HG03025 (cell line): Measurements from ENCODE around the gene MCTP1.

Source experiments
- ATAC-seq: cut with Tn5 transposase; IDR thresholded peaks from one replicate; pipeline ENCODE4 v1.9.1; 2021; ENCODE audit warnings: mild to moderate bottlenecking, moderate library complexity; ENCODE audit not compliant: unreplicated experiment, low FRiP score

The MCTP1 gene

DNA sequence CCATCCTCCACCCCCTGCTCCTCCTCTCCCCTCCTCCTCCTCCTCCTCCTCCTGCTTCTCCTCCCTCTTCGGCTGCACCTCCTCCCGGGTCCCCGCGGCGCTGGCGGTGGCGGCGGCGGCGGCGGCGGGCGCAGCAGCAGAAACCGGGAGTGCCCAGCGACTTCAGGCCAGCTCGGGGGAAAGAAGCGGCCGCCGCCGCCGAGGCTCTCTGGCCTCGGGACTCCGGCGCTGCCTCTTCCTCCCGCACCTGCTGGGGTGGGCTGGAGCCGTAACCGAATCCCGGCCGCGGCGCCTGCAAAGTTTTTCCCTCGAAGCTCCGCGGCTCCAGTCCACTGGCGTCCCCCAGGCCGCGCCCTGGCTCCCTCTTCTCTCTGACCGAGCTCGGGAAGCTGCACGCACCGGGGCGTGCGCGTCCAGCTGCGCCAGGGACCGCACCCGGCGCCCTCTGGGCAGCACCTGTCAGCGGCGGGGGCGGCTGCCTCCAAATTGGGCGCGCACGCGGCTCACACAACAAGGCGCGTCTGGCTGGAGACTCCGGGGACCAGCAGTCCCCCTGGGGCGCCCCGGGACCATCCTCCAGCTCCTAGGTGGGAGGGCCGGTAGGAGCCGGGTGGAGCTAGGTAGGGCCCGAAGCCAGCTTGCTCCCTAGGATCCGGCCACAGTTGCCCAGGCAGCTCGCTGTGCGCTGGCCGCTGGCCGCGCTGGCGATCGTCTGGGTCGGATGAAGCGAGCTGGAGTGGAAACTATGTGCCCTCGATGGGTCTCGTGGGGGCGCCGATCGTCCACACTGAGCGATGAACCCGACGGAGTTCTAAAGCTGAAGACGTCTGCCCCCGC, at the start of gene MCTP1:
Gene MCTP1 (minus strand): TSS at position 523 of the 837 bp plus-strand sequence.
- ATAC-seq = no peak

DNA sequence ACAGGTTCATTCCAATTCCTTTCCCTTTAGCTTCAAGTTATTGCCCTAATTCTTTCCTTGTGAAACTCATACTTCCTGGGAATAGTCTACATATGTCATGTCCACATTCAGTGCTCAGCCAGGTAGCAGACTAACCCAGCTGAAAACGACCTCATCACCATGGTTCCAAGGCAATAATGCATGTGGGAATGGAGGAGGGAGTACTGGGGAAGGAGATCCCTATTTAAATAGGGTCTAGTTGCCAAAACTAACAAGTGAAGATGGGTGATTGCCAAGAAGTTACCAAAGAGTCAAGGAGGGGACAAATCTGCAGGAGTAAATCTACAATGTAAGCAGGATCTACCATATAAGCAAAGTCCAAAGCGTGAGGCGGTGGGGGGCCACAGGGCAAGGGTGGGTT, 47.3 kb upstream of the MCTP1 start:
- no peak for ATAC-seq

DNA sequence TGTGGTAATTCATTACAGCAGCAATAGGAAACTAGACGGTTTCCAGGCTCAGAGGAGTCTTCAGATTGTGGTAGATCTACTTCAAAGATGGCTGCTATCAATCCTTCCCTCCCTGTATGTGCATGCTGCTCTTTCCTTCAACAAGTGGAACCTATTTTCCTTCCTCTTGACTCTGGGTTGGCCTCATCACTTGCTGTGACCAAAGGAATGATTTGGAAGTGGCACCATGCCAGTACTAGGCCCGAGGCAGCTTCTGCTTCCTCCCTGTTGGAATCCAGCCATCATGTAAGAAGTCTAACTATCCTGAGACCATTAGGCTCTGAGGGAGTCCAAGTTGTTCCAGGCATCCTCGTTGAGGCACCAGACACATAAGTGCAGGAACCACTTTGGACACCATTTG, 46.5 kb upstream of the MCTP1 start:
- no peak for ATAC-seq

DNA sequence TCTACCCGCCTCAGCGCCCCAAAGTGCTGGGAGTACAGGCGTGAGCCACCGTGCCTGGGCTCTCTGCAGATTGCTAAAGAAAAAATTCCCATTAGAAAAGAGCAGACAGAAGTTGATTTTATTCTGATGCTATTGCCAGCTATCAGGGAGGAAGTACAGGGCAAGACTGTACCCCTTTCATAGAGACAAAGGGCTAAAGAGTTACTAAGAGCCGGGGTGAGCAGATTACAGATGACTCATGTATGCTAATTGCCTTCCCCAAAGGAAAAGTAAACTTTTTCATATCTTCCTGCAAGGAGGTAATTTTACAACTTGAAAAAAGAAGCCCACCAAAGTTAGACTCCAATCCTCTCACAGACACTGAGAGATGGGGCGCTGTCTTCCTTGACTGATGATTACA, 42.3 kb upstream of the MCTP1 start:
- ATAC-seq = no peak

DNA sequence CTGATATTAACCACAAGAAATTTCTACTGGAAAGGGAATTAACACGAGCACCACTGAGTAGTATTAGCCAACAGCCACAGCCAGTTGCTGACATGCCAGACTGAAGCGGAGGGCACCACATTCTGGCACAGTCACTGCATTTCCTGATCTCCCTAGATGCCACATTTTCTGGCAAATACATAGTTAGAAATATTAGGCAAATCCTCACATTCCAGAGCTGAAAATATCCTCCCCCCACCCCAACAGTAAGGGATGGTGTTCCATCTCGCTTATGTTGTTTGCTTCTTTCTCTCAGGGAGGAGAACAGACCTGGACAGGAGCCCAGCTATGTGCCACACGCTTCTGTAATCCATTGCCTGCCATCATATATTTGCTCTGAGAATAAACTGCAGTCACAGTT, 32.8 kb upstream of the MCTP1 start:
- no peak for ATAC-seq

DNA sequence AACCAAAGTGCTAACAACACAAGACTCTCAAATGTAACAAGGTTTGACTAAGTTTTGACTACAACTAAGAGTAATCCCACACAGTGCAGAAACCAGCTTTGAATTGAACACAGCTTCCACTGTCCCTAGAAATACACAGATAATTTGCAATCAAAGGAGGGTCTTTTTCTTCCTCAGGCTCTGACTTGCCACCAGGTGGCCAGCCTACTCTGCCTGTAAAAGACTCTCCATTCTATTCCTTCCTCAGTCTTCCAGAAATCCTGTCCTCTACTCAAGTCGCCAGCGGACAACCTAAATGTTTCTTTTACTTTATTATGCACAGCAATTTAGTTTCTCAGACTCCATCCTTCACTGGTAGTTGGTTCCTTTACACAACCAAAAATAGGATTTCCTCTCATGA, 32.2 kb upstream of the MCTP1 start:
- ATAC-seq = no peak

DNA sequence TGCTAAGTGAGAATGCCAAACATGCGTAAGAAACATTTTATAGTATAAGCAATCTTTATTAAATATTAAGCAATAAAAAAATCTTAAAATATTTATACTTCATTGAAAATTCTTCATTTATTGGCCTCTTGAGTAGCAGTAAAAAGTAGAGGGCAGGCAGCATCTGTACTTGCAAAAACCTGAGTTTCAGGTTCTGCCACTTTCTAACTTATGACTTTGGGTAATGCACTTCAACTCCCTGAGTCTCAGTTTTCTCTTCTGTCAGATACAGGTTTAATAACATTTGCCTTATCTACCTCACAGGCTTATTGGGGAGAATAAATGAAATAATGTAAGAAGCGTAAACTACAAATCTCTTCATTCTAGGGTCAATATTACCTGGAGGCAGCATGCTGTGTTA, 19.8 kb upstream of the MCTP1 start:
- ATAC-seq = no peak

DNA sequence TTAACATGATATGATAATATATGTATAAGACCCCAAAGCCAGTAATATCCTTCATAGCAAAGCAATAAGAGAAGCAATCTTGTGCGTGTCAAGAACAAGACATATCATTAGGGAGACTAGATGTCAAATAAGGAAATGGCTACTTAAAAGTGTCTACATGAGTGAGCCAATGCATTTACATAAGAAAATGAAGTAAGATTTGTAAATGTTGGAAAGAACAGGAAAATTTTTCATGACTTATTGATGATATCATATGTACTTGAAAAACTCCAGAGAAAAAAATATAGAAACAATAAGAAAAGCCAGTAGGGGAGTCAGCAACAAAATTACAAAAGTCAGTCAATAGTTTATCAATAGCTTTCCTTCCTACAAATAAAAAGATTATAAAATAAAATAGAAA, 13.8 kb upstream of the MCTP1 start:
- ATAC-seq = no peak

DNA sequence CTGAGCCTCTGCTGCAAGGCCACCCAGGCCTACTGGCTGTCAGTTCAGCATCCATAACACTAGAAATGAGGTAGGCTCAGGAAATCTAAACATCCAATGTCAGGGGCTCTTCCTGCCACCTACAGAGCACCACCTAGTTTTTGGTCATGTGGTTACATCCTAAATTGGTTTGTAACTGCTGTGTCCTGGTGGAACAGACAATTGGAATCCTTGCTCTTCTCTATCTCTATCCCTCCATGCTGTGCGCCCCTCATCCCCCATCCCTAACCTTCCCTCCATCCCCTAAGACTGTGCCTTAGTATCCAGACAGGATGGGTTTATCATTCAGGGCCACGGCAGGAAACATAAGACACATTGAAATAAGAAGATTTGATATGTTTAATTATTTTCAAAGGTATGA, 11.4 kb upstream of the MCTP1 start:
- no peak for ATAC-seq

DNA sequence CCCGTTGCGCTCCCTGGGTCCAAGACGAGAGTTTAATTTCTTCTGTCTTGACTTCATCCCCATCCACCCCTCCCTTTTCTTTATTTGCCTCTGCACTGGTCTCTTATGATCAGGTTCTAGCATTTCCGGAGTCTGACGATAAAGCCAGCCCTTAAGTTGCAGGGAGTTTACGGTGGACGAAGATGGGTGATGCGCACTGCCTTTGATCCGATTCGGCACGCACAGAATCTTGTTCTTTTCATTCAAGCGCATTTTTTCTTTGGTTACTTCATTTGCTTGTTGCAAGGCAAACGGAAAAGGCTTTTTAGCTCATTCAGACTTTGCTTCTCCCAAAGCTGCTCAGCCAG, 488 bp upstream of the MCTP1 start:
- no peak for ATAC-seq

DNA sequence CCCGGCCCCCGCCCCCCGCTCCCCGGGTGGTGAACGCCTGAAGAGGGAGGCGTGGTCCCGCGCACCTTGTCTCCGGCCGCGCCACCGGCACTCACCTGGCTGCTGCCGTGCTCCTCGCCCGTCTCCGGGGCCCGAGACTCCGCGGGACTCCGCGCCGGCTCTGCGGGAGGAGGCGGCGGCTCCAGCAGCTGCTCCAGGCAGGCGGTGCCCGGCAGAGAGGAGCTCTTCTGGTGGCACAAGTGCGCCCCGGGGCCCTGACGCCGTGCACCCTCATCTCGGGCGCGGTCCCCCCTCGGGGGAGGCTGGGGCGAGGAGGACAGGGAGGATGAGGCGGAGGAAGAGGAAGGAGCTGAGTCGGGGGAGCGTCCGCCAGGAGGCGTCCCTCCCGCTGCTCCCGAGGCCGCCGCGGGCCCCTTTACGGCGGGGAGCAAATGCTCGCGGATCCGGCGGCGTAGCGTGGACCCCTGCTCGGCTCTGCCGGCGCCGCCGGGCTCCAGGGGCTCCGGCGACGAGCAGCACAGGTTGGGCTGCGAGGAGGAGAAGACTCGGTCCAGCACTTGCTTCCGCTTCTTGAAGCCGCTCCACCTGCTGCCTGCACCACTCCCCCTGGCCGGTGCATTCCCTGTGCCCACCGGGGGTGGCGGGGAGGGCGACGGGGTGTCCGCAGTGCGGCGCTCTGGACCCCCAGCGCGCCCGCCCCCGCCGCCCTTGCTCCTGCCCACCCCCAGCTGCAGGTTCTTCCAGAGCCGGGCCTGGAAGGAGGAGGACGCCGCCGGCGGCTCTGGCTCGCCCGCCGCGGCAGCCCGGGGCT, 928 bp downstream of the MCTP1 start:
- no peak for ATAC-seq

DNA sequence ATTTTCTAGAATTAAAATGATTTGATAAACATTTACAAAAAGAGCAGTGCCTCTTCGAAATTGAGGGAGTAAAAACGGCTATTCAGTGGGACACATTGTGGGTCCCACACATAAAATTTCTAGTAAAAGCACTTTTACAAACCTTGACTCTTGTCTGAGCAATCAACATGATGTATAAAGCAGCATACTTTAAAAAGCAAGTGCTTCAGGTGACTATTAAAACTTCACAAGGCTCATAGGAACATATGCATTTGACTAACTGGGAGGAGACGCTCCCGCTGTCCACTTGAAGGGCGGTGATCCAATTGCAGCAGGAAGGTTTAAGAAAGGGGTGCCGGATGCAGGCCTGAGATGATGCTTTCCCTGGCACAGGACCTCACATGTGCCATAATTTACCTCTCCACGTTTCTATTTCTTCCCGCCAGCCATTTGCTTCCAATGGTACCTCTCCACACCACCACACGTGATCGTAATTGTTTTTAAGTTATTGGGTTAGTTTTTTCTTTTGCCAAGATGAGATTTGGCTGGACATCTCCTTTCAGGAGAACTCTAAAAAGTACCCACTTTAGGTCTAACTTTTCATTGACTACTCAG, 1.8 kb downstream of the MCTP1 start:
- no peak for ATAC-seq

DNA sequence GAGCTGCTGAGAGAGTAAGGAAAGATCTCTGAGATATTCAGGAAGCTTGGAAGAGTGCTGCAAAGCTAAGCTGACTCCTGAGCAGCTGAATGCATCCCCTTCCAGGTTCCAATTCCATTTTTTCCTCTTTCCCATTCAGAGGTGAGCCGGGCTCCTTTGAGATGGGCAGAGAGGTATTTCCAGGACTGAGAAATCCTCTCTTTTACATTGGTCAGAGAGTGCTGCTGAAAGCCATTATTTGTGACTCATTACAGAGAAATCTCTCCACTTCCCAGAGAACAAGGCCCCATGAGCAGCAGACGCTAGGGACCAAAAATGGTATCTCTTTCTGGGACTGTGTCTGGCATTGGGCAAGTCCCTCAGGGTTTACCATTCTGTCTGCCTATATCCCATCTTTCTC, 3.7 kb downstream of the MCTP1 start:
- ATAC-seq = no peak

DNA sequence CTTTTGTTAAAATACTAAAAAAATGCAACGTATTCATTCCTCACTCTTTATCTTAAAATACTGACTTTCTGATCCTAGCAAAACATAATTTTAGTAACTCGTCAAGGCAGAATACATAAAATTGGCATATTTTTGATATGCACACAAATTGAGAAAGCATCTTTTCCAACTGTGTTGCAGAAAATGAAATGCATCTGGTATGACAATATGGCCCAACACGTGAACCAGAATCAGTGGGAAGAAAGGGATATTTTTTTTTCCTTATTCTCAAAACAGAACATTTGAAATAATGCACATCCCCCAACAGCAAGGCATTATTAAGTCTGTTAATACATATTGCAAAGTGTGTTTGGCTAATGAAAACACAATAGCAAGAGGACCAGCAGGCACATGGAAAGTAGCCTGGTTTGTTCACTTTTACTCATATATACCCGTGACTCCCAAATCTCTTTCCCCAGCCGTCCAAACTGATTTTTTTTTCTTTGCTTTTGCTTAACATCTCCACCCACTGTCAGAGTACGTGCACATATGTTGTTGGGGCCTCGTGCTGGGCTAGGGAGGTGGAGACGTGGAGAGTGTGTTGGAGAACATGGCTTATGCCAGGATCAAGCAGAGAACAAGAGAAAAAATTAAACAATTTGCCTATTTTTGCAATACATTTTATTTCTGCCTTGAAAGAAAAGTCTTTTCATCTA, 4.3 kb downstream of the MCTP1 start:
- ATAC-seq = no peak

DNA sequence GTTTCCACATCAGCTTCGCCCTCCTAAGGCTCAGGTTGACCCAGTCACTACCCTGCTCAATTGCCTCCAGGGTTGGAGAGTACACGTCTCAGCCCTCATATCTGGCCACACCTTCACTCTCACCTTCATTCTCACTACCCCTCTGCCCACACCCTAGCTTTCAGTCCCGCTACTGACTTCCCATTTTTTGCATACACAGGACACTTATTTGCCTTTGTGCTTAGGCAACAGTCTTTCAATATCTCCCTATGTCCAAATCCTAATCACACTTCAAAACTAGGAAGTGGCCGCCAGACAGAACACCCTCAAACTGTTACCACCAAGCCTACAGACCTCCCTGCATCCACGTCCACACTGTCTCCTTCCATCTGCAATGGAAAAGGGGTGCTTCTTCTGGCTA, 10.9 kb downstream of the MCTP1 start:
- no peak for ATAC-seq

DNA sequence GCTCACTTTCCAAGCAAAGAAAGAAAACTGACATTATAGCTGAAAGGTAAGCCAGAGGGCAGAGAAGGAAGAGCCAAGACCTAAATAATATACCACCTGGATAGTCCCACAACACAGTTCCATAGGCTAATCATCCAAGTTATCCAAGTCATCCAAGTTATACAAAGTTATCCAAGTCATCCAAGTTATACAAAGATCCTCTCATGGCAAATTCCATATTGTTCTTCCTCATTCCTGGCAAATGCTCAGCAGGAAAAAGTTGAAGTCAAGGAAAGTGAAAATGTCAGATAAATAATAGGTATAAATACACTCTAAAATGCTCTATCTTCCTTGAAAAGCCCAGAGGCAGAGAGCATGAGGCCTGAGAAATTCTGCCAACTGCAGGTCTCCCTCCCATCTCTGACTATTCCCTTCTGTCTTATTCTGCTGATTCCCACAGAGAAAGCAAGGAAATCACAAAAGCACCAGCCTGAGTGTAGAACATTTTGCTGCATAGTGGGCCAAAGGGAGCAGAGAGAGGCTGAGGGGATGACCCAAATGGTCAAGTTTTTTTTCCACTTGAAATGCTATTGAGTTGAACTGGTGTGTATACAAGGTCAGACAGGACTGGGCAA, 12.5 kb downstream of the MCTP1 start:
- ATAC-seq = no peak

DNA sequence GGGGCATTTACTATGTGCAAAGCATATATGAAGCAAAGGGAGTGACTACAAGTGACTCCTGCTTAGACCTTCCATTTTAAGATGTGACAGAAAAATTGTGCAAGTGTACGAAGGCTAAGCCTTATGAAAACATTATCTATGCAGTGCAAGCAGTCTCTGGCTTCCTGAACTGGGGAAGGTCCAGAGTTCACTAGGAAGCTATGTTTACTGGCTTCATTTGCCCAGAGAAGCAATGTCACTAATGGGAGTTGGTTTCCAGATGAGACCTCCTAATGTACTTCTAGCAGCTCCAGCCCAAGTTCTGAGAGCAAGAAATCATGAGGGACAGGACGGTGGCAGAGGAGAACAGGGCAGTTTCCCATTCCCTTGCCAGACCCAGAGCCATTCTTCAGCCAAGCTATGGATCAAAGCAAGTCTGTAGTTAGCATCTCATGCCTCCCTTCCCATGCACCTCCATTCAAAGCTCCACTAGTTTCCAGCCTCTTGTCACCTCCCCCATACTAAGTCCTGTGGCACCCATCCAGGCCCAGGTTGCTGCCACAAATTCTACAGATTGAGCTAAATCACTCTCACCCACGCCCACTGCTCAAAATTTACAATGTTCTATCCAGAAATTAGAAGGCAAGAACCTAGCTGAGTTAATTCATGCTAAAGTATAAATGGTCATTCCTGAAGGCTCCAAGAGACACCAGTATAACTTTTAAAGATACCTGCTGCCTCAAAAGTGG, 21.8 kb downstream of the MCTP1 start:
- ATAC-seq = no peak

DNA sequence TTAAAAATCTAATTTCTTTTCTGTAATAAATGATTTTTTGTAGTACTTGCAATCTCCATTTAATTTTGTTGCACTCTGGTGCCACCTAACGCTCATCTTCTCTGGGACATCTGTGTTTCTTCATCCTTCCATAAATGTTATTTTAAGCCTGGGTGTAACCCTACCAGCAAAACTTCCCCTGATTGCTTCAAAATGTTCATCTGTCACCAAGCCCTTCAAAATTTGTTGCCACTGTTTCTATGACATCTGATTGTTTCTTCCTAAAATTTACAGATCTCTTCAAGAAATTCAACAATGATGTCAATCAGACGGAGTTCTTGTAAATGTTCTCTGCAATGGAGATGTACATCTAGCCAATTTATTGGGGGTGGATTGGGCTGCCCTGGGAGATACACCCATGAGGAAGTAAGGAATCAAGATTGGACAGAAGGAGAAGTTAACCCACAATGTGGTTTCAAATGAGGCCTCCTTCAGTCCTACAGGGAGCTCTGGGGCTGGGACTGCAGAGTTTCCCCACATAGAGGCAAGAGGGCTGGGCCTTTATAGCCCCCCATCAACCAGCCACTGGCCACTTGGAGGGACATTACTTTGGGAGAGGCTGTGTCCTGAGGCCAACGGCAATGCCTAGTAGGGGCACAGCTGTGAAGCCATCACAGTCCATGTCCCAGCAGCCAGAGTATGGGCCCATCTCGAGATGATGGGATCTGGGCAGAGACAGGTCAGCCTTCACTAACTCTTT, 23.3 kb downstream of the MCTP1 start:
- ATAC-seq = no peak

DNA sequence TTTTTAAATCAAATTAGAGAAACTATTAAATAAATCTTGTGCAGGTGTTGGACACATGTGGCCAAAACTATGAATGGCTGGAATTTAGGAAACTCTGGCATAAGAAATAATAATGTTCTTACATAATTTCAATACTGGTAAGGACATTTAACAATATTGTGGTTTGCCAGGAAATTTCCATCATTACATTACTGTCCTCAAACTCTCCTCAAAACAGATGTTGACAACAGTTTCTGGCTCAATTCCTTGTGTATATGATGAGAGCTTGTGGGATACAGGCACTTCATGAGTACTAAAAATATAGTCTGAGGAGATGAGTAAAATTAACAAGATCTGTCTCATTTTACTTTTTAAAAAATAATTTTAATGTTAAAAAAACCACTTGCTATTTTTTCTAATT, 27.9 kb downstream of the MCTP1 start:
- ATAC-seq = no peak
